ENCODE data around the gene PLBD2.
A peak's percentile ranks its signal among the peaks of the same experiment; 100 is the strongest.
"Not testable (repeated sequence)": the region's sequence is repeated elsewhere in the genome, so short reads cannot be mapped to it uniquely, and the experiment has no call there.

Gene PLBD2

GRCh38 chr12:113334786-113335539 is 23.4 kb upstream of the PLBD2 start, which contains the start of gene SLC8B1:
TSS of gene SLC8B1 (minus strand) at chr12:113335109. CDS start at chr12:113332878, 2,231 bp downstream.
- peak; percentile 70 for DNase-seq

GRCh38 chr12:113339540-113339939 is 18.8 kb upstream of the PLBD2 start:
- DNase-seq, result no peak

- no peak for DNase-seq
Measured at GRCh38 chr12:113340061-113340460, 18.3 kb upstream of the PLBD2 start.

GRCh38 chr12:113341535-113341934 is 16.9 kb upstream of the PLBD2 start:
- DNase-seq, result no peak

GRCh38 chr12:113345318-113345717 is 13.1 kb upstream of the PLBD2 start:
- no peak for DNase-seq

GRCh38 chr12:113346353-113346752 is 12.0 kb upstream of the PLBD2 start:
- DNase-seq, result no peak

GRCh38 chr12:113347107-113347506 is 11.3 kb upstream of the PLBD2 start:
- DNase-seq, result no peak

- DNase-seq, result no peak
Measured at GRCh38 chr12:113347892-113348291, 10.5 kb upstream of the PLBD2 start.

- no peak for DNase-seq
Measured at GRCh38 chr12:113348849-113349536, 9.4 kb upstream of the PLBD2 start.

GRCh38 chr12:113351089-113351488 is 7.3 kb upstream of the PLBD2 start:
- no peak for DNase-seq

- DNase-seq, result not testable (repeated sequence)
Measured at GRCh38 chr12:113354192-113354591, 4.2 kb upstream of the PLBD2 start.

- no peak for DNase-seq
Measured at GRCh38 chr12:113359133-113359938, 949 bp downstream of the PLBD2 start.

- no peak for DNase-seq
Measured at GRCh38 chr12:113359939-113360748, 1.8 kb downstream of the PLBD2 start.

- no peak for DNase-seq
Measured at GRCh38 chr12:113361574-113362370, 3.4 kb downstream of the PLBD2 start.

- DNase-seq, result no peak
Measured at GRCh38 chr12:113364698-113365097, 6.3 kb downstream of the PLBD2 start.

- no peak for DNase-seq
Measured at GRCh38 chr12:113365639-113366395, 7.4 kb downstream of the PLBD2 start.

- DNase-seq, result no peak
Measured at GRCh38 chr12:113366827-113367226, 8.4 kb downstream of the PLBD2 start.

GRCh38 chr12:113368331-113368730 is 9.9 kb downstream of the PLBD2 start:
- no peak for DNase-seq

- no peak for DNase-seq
Measured at GRCh38 chr12:113369391-113369985, 11.1 kb downstream of the PLBD2 start.

GRCh38 chr12:113370923-113371682 is 12.7 kb downstream of the PLBD2 start:
- no peak for DNase-seq

Data from activated gamma-delta T cell (primary cell).